Measurements from ENCODE around the gene DSCAM. TPM values are rescaled to one million over a fixed set of nuclear protein-coding genes. Genes with fewer than 3 reads are reported as not detected.

DSCAM gene
- total RNA-seq, 1 experiment from 2014 or later, result not detected

DNA sequence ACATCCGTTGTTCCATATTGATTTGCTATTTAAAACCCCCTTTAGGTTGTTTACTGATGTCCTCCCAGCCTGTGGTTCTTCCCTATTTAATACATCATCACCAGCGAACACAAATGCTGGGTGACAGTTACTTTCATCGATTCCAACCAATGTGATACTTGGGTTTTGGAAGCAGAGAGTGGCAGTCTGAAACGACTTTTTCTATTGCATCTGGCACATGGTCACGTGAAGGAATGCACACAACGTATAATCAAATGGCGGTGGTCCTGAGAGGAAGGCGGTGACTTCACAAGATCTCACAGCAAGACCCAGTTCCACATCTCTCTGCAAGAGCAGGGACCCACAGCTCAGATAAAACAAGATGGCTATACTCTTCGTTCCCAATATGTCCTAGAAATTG, 213.9 kb downstream of the DSCAM start:
- no peak for TF ChIP-seq SIN3A (IDR thresholded peaks at IDR 0.05; ENCODE audit: low read depth)
- TF ChIP-seq POLR2A (IDR thresholded peaks at IDR 0.05; ENCODE audit: borderline replicate concordance, extremely low read depth, insufficient read depth, insufficient read length), result no peak
- no peak for TF ChIP-seq ZNF274 (IDR thresholded peaks at IDR 0.05; ENCODE audit: low read depth, low read length)
- TF ChIP-seq ZFX (IDR thresholded peaks at IDR 0.05), result no peak
- TF ChIP-seq POLR2AphosphoS5 (IDR thresholded peaks at IDR 0.05; ENCODE audit: low read depth, low read length), result no peak
- TF ChIP-seq, protein P1, sequence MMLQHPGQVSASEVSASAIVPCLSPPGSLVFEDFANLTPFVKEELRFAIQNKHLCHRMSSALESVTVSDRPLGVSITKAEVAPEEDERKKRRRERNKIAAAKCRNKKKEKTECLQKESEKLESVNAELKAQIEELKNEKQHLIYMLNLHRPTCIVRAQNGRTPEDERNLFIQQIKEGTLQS (IDR thresholded peaks at IDR 0.05), result no peak
- intact Hi-C loops (cut with micrococcal nuclease), result no loop called here
- Histone ChIP-seq H3K36me3 (ENCODE audit: control insufficient read depth in 1 of 2, insufficient read depth in 2 of 2, low read length in 2 of 2) (no peaks in the 10 kb centered on the region), H3K27ac (ENCODE audit: low read depth, low read length) (no peak overlapping the region), H3K27me3 (ENCODE audit: insufficient read depth, low read length) (no peaks in the 10 kb centered on the region), H3K4me3 (replicated peaks in 1 of 2; ENCODE audit: low read depth in 1 of 2, low read length in 2 of 2) (no peak overlapping the region), H2AFZ (ENCODE audit: low read depth, low read length, poor library complexity, severe bottlenecking) (no peak overlapping the region), H3K79me2 (ENCODE audit: insufficient read depth, low read length) (no peaks in the 10 kb centered on the region), H3K9me3 (ENCODE audit: control insufficient read depth in 1 of 2, insufficient read depth in 1 of 2, low read depth in 1 of 2, low read length in 2 of 2) (peaks cover 15 to 40% of the 10 kb centered on the region in 2 experiments; a peak in 3 of 4 replicates), H3K9ac (ENCODE audit: low read length) (no peak overlapping the region), H3K9me2 (ENCODE audit: insufficient read depth) (no peaks in the 10 kb centered on the region), H4K20me1 (ENCODE audit: insufficient read depth) (no peaks in the 10 kb centered on the region), H3K4me2 (ENCODE audit: low read length) (no peak overlapping the region), H3K4me1 (ENCODE audit: control insufficient read depth in 1 of 2, insufficient read depth in 2 of 2, low read length in 2 of 2) (no peaks in the 10 kb centered on the region)
- ATAC-seq (no peak), DNase-seq (ENCODE audit: low read depth, low spot score) (no peak)
- POLR2A ChIA-PET, result no interaction called here
- BruUV-seq (replicated peaks), result no TSS peak
- RAD21 ChIA-PET (ENCODE audit: low non-redundant PET in 1 of 2, low total read pairs in 2 of 2, uncharacterized antibody in 2 of 2, unreplicated experiment in 2 of 2), result no interaction called here
- CTCF ChIA-PET, result no interaction called here

DNA sequence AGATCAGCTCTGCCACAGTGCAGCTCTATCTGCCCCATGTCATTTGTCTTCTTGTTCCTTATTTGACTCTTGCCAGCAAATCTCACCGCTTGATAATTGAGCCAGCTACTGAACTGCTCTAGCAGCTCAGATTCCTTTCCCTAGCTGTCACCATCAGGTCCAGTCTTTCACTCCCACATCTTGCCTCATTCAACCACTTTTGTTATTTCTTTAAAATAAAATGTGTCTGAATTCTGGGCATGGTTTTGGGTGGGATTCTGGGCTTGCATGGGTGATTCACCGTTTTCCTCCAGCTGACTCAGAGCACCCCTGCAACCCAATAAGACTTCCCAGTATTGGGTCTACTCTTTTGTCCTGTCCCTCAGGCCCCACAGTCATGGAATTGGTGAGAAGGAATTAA, 215.7 kb downstream of the DSCAM start:
- intact Hi-C loops (cut with micrococcal nuclease), result no loop called here
- Histone ChIP-seq H3K4me1 (ENCODE audit: control insufficient read depth in 1 of 2, insufficient read depth in 2 of 2, low read length in 2 of 2) (no peaks in the 10 kb centered on the region), H3K79me2 (ENCODE audit: insufficient read depth, low read length) (no peaks in the 10 kb centered on the region), H4K20me1 (ENCODE audit: insufficient read depth) (no peaks in the 10 kb centered on the region), H3K27me3 (ENCODE audit: insufficient read depth, low read length) (no peaks in the 10 kb centered on the region), H3K4me3 (replicated peaks in 1 of 2; ENCODE audit: low read depth in 1 of 2, low read length in 2 of 2) (no peak overlapping the region), H3K36me3 (ENCODE audit: control insufficient read depth in 1 of 2, insufficient read depth in 2 of 2, low read length in 2 of 2) (no peaks in the 10 kb centered on the region), H2AFZ (ENCODE audit: low read depth, low read length, poor library complexity, severe bottlenecking) (no peak overlapping the region), H3K9ac (ENCODE audit: low read length) (no peak overlapping the region), H3K4me2 (ENCODE audit: low read length) (no peak overlapping the region), H3K9me2 (ENCODE audit: insufficient read depth) (no peaks in the 10 kb centered on the region), H3K27ac (ENCODE audit: low read depth, low read length) (no peak overlapping the region), H3K9me3 (ENCODE audit: control insufficient read depth in 1 of 2, insufficient read depth in 1 of 2, low read depth in 1 of 2, low read length in 2 of 2) (peaks cover 13 to 46% of the 10 kb centered on the region in 2 experiments; a peak in 3 of 4 replicates)
- POLR2A ChIA-PET, result no interaction called here
- CTCF ChIA-PET, result no interaction called here
- ATAC-seq, result no peak
- RAD21 ChIA-PET (ENCODE audit: low non-redundant PET in 1 of 2, low total read pairs in 2 of 2, uncharacterized antibody in 2 of 2, unreplicated experiment in 2 of 2), result no interaction called here
- no TSS peak for BruUV-seq (replicated peaks)
- TF ChIP-seq EGR1 (IDR thresholded peaks at IDR 0.05; ENCODE audit: low read depth) (no peak), JUND (IDR thresholded peaks at IDR 0.05) (no peak), SRF (IDR thresholded peaks at IDR 0.05; ENCODE audit: low read depth) (no peak), YY1 (IDR thresholded peaks at IDR 0.05; ENCODE audit: extremely low read depth, insufficient replicate concordance, low read depth, low read length) (no peak), ZFX (IDR thresholded peaks at IDR 0.05) (no peak), ELF1 (IDR thresholded peaks at IDR 0.05; ENCODE audit: borderline replicate concordance, low read depth) (no peak)
- TF ChIP-seq, protein P2, sequence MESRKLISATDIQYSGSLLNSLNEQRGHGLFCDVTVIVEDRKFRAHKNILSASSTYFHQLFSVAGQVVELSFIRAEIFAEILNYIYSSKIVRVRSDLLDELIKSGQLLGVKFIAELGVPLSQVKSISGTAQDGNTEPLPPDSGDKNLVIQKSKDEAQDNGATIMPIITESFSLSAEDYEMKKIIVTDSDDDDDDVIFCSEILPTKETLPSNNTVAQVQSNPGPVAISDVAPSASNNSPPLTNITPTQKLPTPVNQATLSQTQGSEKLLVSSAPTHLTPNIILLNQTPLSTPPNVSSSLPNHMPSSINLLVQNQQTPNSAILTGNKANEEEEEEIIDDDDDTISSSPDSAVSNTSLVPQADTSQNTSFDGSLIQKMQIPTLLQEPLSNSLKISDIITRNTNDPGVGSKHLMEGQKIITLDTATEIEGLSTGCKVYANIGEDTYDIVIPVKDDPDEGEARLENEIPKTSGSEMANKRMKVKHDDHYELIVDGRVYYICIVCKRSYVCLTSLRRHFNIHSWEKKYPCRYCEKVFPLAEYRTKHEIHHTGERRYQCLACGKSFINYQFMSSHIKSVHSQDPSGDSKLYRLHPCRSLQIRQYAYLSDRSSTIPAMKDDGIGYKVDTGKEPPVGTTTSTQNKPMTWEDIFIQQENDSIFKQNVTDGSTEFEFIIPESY (IDR thresholded peaks at IDR 0.05; ENCODE audit: extremely low read depth, insufficient replicate concordance, low read length), result no peak
- TF ChIP-seq, protein P3, sequence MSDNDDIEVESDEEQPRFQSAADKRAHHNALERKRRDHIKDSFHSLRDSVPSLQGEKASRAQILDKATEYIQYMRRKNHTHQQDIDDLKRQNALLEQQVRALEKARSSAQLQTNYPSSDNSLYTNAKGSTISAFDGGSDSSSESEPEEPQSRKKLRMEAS (IDR thresholded peaks at IDR 0.05), result no peak
- DNase-seq (ENCODE audit: low read depth, low spot score), result no peak

All from HCT116 (cell line).